ENCODE data around the gene HNRNPH1. TPM values are rescaled to one million over a fixed set of nuclear protein-coding genes. Genes with fewer than 3 reads are reported as not detected.
A peak's percentile ranks its signal among the peaks of the same experiment; 100 is the strongest.
"Not testable (repeated sequence)": the region's sequence is repeated elsewhere in the genome, so short reads cannot be mapped to it uniquely, and the experiment has no call there.

The HNRNPH1 gene
- total and polyA plus RNA-seq, 2 donors from 2014 or later = 191 to 564 TPM

DNA sequence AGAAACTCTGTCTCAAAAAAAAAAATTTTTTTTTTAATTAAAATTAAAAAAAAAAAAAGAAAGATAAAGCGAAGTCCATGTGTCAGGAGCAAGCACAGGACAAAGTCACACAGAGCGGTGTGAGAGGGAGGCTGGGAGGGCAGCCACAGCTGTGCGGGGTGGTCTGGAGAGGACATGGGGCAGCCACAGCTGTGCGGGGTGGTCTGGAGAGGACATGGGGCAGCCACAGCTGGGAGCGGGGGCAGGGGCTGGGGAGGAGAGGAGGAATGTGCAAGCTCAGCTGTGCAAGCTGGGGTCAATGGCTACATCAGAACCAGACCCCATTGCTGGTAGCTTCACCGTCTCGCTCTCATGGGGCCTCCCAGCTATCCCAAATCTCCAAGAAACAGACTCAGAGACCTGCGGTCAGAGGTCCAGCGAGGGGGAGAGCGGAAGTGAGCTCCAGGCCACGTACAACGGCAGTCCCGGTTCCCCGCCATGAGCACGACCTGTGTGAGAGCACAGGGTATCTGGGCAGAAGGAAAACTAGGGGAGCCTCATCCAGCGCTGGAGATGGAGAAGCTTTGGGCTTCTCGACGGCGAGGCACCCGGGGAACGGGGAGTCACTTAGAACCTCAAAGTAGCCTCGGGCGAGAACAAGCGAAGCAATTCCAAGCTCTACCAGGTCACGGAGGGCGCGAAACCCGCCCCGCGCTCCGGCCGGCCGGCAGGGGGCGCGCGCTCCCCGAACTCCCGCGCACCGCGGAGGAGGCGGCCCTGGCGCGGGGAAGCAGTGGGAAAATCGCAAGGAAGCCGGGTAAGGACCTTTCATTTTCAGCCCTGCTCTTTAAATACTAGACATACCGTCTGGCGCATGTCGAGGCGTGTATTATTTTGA is 34.1 kb upstream of the HNRNPH1 start:
- H3K4me3 ChIP-seq (ENCODE audit: low read length in 3 of 3); H3K9ac ChIP-seq (ENCODE audit: low read length in 3 of 3); H3K4me1 ChIP-seq (ENCODE audit: control insufficient read depth in 2 of 3, insufficient read depth in 2 of 3, low read depth in 1 of 3, low read length in 3 of 3); H3K9me3 ChIP-seq (ENCODE audit: control insufficient read depth in 2 of 3, insufficient read depth in 1 of 3, low read length in 3 of 3); FAIRE-seq; H3K36me3 ChIP-seq (ENCODE audit: control insufficient read depth in 2 of 3, insufficient read depth in 3 of 3, low read length in 3 of 3); H3K27ac ChIP-seq (ENCODE audit: low read depth in 2 of 2, low read length in 2 of 2); H3K27me3 ChIP-seq (ENCODE audit: control insufficient read depth, insufficient read depth, low read length); intact Hi-C loops (cut with DNase I): not testable (repeated sequence)
- DNase-seq = peak in 1 of 5 donors; percentile 77

DNA sequence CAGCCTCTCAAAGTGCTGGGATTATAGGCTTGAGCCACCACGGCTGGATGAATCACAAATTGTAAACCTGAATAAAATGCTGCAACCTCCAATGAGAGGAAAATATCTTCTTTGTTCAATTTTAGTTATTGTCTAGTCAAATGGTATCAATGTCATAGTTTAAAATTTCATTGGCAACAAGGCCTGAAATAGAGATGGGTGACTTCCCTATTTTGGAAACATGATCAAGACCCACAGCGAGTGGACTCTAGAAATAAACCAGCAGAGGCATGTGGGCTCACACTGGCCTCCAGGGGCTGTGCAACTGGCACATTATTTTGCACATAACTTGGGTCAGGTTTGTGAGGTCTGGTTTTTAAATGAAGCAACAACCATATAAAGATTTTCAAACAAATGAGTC is 29.7 kb upstream of the HNRNPH1 start:
- H3K36me3 ChIP-seq (ENCODE audit: control insufficient read depth in 2 of 3, insufficient read depth in 3 of 3, low read length in 3 of 3); FAIRE-seq; H3K27me3 ChIP-seq (ENCODE audit: control insufficient read depth, insufficient read depth, low read length); intact Hi-C loops (cut with DNase I); H3K4me3 ChIP-seq (ENCODE audit: low read length in 3 of 3); DNase-seq; H3K9ac ChIP-seq (ENCODE audit: low read length in 3 of 3); H3K27ac ChIP-seq (ENCODE audit: low read depth in 2 of 2, low read length in 2 of 2); H3K9me3 ChIP-seq (ENCODE audit: control insufficient read depth in 2 of 3, insufficient read depth in 1 of 3, low read length in 3 of 3); H3K4me1 ChIP-seq (ENCODE audit: control insufficient read depth in 2 of 3, insufficient read depth in 2 of 3, low read depth in 1 of 3, low read length in 3 of 3): not testable (repeated sequence)

DNA sequence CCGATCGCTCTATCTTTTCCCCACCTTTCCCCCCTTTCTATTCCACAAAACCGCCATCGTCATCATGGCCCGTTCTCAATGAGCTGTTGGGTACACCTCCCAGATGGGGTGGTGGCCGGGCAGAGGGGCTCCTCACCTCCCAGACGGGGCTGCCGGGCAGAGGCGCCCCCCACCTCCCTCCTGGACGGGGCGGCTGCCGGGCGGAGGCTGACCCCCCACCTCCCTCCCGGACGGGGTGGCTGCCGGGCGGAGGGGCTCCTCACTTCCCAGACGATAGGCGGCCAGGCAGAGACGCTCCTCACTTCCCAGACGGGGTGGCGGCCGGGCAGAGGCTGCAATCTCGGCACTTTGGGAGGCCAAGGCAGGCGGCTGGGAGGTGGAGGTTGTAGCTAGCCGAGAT is 26.8 kb upstream of the HNRNPH1 start:
- FAIRE-seq; H3K27ac ChIP-seq (ENCODE audit: low read depth in 2 of 2, low read length in 2 of 2); H3K36me3 ChIP-seq (ENCODE audit: control insufficient read depth in 2 of 3, insufficient read depth in 3 of 3, low read length in 3 of 3); intact Hi-C loops (cut with DNase I); H3K9ac ChIP-seq (ENCODE audit: low read length in 3 of 3); H3K27me3 ChIP-seq (ENCODE audit: control insufficient read depth, insufficient read depth, low read length); H3K4me3 ChIP-seq (ENCODE audit: low read length in 3 of 3); H3K9me3 ChIP-seq (ENCODE audit: control insufficient read depth in 2 of 3, insufficient read depth in 1 of 3, low read length in 3 of 3); DNase-seq; H3K4me1 ChIP-seq (ENCODE audit: control insufficient read depth in 2 of 3, insufficient read depth in 2 of 3, low read depth in 1 of 3, low read length in 3 of 3): not testable (repeated sequence)

DNA sequence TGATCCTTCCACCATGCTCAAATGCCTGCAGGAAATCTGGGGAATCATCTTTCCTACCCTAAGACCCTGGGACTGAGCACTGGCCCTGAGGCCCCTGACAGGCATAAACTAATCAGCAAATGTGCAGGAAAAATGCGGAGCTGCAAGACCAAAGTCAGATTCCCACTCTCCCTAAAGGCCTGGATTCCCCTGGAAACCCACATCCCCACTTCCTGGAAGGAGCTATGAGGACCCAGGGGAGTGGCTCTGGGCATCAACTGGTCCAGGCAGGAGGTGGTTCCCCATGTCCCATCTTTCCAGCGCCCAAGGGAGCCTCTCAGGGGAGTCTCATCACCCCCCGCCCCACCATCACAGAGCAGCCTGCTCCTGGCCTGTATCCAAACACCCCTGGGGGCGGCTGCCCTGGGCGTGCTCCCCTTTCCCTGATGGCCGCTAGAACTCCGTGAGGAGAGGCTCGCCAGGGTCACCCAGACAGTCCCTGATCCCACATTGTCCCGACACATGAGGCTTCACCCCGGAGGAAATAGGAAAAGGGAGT is 25.8 kb upstream of the HNRNPH1 start:
- intact Hi-C loops (cut with DNase I); H3K4me3 ChIP-seq (ENCODE audit: low read length in 3 of 3); H3K4me1 ChIP-seq (ENCODE audit: control insufficient read depth in 2 of 3, insufficient read depth in 2 of 3, low read depth in 1 of 3, low read length in 3 of 3); FAIRE-seq; H3K36me3 ChIP-seq (ENCODE audit: control insufficient read depth in 2 of 3, insufficient read depth in 3 of 3, low read length in 3 of 3); H3K27ac ChIP-seq (ENCODE audit: low read depth in 2 of 2, low read length in 2 of 2); H3K9ac ChIP-seq (ENCODE audit: low read length in 3 of 3); H3K9me3 ChIP-seq (ENCODE audit: control insufficient read depth in 2 of 3, insufficient read depth in 1 of 3, low read length in 3 of 3); H3K27me3 ChIP-seq (ENCODE audit: control insufficient read depth, insufficient read depth, low read length); DNase-seq: not testable (repeated sequence)

DNA sequence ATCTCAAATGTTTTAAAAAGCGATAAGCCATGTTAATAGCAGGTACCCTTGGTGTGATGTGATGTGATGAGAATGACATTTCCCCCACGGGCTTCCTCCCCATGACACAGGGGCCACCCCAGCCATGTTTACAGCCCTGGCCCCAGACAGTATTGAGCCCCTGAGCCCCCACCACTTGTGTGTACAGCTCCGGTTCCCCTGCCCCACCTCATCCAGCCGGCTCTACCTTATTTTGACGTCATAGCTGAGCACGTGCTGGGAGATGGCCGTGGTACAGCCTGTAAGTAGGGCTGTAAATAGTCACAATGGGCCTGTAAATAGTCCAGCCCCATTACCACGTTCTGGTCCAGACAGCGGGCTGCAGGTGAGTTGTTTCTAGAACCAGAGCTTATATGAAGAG is 24.9 kb upstream of the HNRNPH1 start:
- H3K36me3 ChIP-seq (ENCODE audit: control insufficient read depth in 2 of 3, insufficient read depth in 3 of 3, low read length in 3 of 3) = no peaks in the 10 kb centered on the region
- no peaks in the 10 kb centered on the region for H3K27me3 ChIP-seq (ENCODE audit: control insufficient read depth, insufficient read depth, low read length)
- DNase-seq (no peak), FAIRE-seq (no peak)
- no peaks in the 10 kb centered on the region for H3K4me1 ChIP-seq (ENCODE audit: control insufficient read depth in 2 of 3, insufficient read depth in 2 of 3, low read depth in 1 of 3, low read length in 3 of 3)
- H3K4me3 ChIP-seq (ENCODE audit: low read length in 3 of 3) = no peak overlapping the region
- TF ChIP-seq, protein P1, sequence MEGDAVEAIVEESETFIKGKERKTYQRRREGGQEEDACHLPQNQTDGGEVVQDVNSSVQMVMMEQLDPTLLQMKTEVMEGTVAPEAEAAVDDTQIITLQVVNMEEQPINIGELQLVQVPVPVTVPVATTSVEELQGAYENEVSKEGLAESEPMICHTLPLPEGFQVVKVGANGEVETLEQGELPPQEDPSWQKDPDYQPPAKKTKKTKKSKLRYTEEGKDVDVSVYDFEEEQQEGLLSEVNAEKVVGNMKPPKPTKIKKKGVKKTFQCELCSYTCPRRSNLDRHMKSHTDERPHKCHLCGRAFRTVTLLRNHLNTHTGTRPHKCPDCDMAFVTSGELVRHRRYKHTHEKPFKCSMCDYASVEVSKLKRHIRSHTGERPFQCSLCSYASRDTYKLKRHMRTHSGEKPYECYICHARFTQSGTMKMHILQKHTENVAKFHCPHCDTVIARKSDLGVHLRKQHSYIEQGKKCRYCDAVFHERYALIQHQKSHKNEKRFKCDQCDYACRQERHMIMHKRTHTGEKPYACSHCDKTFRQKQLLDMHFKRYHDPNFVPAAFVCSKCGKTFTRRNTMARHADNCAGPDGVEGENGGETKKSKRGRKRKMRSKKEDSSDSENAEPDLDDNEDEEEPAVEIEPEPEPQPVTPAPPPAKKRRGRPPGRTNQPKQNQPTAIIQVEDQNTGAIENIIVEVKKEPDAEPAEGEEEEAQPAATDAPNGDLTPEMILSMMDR (IDR thresholded peaks at IDR 0.05; ENCODE audit: borderline replicate concordance, extremely low read depth, insufficient read depth) = no peak
- no peak overlapping the region for H3K9ac ChIP-seq (ENCODE audit: low read length in 3 of 3)
- intact Hi-C loops (cut with DNase I) = no loop called here
- no peaks in the 10 kb centered on the region for H3K9me3 ChIP-seq (ENCODE audit: control insufficient read depth in 2 of 3, insufficient read depth in 1 of 3, low read length in 3 of 3)
- H3K27ac ChIP-seq (ENCODE audit: low read depth in 2 of 2, low read length in 2 of 2) = no peak overlapping the region

DNA sequence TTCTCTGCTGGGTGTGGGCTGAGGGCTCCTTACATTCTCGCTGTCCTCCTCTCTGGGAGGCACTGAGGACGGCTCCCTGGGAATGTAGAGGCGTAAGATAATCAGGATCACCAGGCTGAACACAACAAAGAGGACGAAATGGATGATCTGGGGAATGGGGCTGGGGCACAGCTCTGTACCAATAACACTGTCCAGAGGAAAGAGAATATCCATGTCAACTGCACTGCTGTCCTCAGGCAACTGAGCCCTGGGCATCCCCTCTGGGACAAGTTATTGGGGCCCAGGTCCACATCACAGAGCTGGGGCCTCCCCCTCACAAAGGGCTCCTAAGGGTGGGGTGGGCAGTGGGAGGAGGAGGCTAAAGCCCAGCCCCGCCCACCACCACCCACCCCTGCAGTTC is 21.3 kb upstream of the HNRNPH1 start:
- peak in 1 of 5 donors; percentile 35 for DNase-seq
- intact Hi-C loops (cut with DNase I); FAIRE-seq; H3K36me3 ChIP-seq (ENCODE audit: control insufficient read depth in 2 of 3, insufficient read depth in 3 of 3, low read length in 3 of 3); H3K4me3 ChIP-seq (ENCODE audit: low read length in 3 of 3); H3K4me1 ChIP-seq (ENCODE audit: control insufficient read depth in 2 of 3, insufficient read depth in 2 of 3, low read depth in 1 of 3, low read length in 3 of 3); H3K27ac ChIP-seq (ENCODE audit: low read depth in 2 of 2, low read length in 2 of 2); H3K9ac ChIP-seq (ENCODE audit: low read length in 3 of 3); H3K9me3 ChIP-seq (ENCODE audit: control insufficient read depth in 2 of 3, insufficient read depth in 1 of 3, low read length in 3 of 3); H3K27me3 ChIP-seq (ENCODE audit: control insufficient read depth, insufficient read depth, low read length): not testable (repeated sequence)

DNA sequence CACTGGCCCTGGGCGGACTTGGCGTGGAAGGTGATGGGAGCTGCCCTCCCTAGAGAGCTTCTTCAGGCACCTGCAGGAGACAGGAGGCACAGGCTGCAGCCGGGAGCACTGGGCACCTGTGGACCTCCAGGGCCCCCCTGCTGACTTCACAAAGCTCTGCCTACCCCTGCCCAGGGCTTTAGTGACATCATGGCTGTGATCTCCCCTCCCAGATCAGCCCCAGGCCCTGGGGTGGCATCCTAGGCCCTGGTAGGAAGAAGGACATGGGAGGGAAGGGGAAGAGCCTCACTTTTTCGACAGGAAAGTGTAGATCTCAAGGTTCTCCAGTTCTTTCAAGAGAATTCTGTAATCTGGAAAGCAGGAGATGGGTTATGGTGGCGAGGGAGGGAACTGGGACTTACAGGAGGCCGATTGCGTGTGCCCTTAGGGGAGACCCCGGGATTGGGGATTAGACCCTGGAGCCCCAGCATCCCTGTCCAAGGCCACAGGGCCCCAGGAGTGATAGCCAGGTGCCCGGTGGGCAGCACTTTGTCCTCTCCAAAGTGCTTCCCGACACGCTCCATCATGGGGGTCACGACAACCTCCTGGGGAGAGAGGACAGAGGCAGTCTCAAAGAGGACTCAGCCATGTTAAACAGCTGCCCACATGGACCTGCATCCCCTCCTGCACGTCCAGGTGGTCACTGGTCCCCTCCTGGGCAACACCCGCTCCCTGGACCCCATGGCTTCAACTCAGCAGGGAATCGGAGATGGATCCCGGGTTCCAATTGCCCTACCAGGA is 19.9 kb upstream of the HNRNPH1 start:
- H3K9ac ChIP-seq (ENCODE audit: low read length in 3 of 3); intact Hi-C loops (cut with DNase I); H3K27ac ChIP-seq (ENCODE audit: low read depth in 2 of 2, low read length in 2 of 2); H3K4me3 ChIP-seq (ENCODE audit: low read length in 3 of 3); H3K36me3 ChIP-seq (ENCODE audit: control insufficient read depth in 2 of 3, insufficient read depth in 3 of 3, low read length in 3 of 3); H3K4me1 ChIP-seq (ENCODE audit: control insufficient read depth in 2 of 3, insufficient read depth in 2 of 3, low read depth in 1 of 3, low read length in 3 of 3); H3K27me3 ChIP-seq (ENCODE audit: control insufficient read depth, insufficient read depth, low read length); FAIRE-seq; H3K9me3 ChIP-seq (ENCODE audit: control insufficient read depth in 2 of 3, insufficient read depth in 1 of 3, low read length in 3 of 3): not testable (repeated sequence)
- peak in 1 of 5 donors; percentile 54 for DNase-seq

Data from kidney (tissue), 14 donors.